Measurements from ENCODE around the gene ATXN7L3B.

- TF ChIP-seq CTCF (IDR thresholded peaks at IDR 0.05; ENCODE audit: insufficient read depth, low read length, poor library complexity, severe bottlenecking) (no peak), EZH2phosphoT487 (conservative IDR thresholded peaks at IDR 0.05; ENCODE audit: low read length) (no peak)
Observed at GRCh38 chr12:74559728-74560127, 22.1 kb downstream of the ATXN7L3B start.

Measured in SU-DHL-6 (cell line).